H7 (cell line): ENCODE data around the gene GPR153. TPM values are rescaled to one million over a fixed set of nuclear protein-coding genes. Genes with fewer than 3 reads are reported as not detected.
A peak's percentile ranks its signal among the peaks of the same experiment; 100 is the strongest.

Experiments
- DNase-seq: peaks from one replicate; pipeline ENCODE4 v3.0.0; 2012
- H3K27me3 ChIP-seq: 2 replicates; pipeline ENCODE4 v1.6.0; 2011; ENCODE audit warnings: mild to moderate bottlenecking, low read length; ENCODE audit not compliant: control insufficient read depth, insufficient read depth
- H3K36me3 ChIP-seq: replicated peaks from 2 replicates; pipeline ENCODE4 v1.5.1; 2011; ENCODE audit warnings: low read length; ENCODE audit not compliant: control insufficient read depth, insufficient read depth
- H3K4me3 ChIP-seq: 2 replicates; pipeline ENCODE4 v1.5.1; 2011; ENCODE audit warnings: low read depth, mild to moderate bottlenecking, control low read depth, low read length, moderate library complexity; ENCODE audit not compliant: insufficient read depth
- total RNA-seq: library from RNA; depleted of rRNA; stranded (reverse); fragments of >200 nt; shearing (Covaris generic); gene quantifications from 2 replicates; pipeline ENCODE4 v1.2.3, GENCODE V29; 2014

The GPR153 gene
- total RNA-seq, 1 experiment from 2014 or later: 15.6 TPM

DNA sequence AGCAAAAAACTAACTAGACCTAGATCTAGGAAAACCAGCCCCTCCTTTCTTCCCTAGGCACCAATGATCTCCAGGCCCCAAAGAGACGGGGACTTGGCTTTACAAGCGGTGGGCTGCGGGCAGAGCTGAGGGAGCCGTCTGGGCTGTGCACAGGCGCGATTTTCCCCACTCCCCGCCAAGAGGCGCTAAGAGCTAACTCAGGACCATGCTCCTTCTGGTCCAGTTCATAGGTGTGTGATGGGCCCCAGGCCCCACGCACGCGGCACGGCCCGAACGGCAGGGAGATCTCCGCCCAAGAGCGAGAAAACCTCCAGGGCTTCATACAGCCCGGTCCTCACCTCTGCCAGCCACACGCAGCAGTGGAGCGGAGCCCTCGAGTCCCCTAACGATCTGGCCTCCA lies 7.5 kb upstream of the GPR153 start:
- no peaks in the 10 kb centered on the region for H3K27me3 ChIP-seq
- peak; percentile 84 for DNase-seq
- no peak overlapping the region for H3K4me3 ChIP-seq
- H3K36me3 ChIP-seq: no peaks in the 10 kb centered on the region; the same call in 1 of the 2 replicates

- no peak overlapping the region for H3K4me3 ChIP-seq
- DNase-seq: no peak
- H3K36me3 ChIP-seq: no peaks in the 10 kb centered on the region; the same call in 1 of the 2 replicates
- H3K27me3 ChIP-seq: no peaks in the 10 kb centered on the region
Observed at GRCh38 chr1:6267686-6268322, 6.9 kb upstream of the GPR153 start.

DNA sequence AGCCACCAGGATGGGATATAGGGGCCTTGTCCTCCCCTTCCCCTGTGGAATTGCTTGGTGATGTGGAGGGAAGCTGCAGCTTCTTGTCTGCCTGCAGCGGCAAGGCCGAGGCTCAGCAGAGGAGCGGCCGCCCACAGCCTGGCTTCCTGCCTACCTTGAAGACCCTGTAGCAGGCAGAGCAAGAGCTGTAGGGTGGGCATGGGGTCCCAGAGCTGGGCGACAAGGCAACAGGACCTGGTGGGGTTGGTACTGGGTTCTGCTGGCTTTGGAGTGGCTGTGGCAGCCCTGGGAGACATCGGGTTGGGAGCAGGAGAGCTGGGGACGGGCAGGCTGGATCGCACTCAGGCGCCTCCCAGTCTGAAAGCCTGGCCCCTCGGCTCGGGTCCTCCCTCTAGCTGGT lies 5.7 kb upstream of the GPR153 start:
- Histone ChIP-seq H3K4me3 (no peak overlapping the region), H3K36me3 (no peaks in the 10 kb centered on the region), H3K27me3 (peaks cover 3% of the 10 kb centered on the region)
- no peak for DNase-seq

GRCh38 chr1:6265151-6265550 lies 4.3 kb upstream of the GPR153 start:
- Histone ChIP-seq H3K27me3 (peaks cover 13% of the 10 kb centered on the region), H3K36me3 (no peaks in the 10 kb centered on the region), H3K4me3 (no peak overlapping the region)
- DNase-seq: no peak

- H3K36me3 ChIP-seq: no peaks in the 10 kb centered on the region
- DNase-seq: no peak
- peaks cover 24% of the 10 kb centered on the region for H3K27me3 ChIP-seq
- H3K4me3 ChIP-seq: no peak overlapping the region
Observed at GRCh38 chr1:6263716-6264115, 2.8 kb upstream of the GPR153 start.

- peak; percentile 71 for DNase-seq
- H3K36me3 ChIP-seq: no peaks in the 10 kb centered on the region
- no peak overlapping the region for H3K4me3 ChIP-seq
- H3K27me3 ChIP-seq: peaks cover 25% of the 10 kb centered on the region
Observed at GRCh38 chr1:6262555-6263420, 1.9 kb upstream of the GPR153 start.

- peak; percentile 92 for DNase-seq
- peak overlapping the region; percentile 38 for H3K4me3 ChIP-seq
- peaks cover 25% of the 10 kb centered on the region for H3K27me3 ChIP-seq
- no peaks in the 10 kb centered on the region for H3K36me3 ChIP-seq
Observed at GRCh38 chr1:6261615-6261995, 707 bp upstream of the GPR153 start.

DNA sequence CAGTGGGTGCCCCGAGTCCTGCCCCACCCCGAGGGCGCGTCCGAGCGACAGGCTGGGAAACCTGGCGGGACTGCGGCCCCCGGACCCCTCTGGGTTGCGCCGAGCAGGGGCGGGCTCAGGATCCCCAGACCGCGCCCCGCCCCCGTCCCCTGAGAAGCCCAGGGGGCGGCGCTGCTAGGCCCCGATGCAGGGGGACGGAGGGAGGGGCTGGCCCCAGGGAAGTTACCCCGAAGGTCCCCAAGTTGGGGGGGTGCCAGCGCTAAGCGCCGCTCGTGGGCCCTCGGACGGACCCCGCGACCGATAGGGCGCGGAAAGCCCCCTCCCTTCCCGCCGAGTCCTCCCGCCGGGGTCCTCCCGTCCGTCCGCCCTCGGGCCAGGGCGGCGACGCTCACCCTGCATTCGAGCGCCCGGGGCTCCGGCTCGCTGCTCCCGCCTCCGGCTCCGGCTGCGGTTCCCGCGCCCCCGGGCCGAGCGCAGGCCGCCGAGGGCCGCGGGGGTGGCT lies 414 bp downstream of the GPR153 start:
- DNase-seq: peak; percentile 92
- H3K27me3 ChIP-seq: peaks cover 25% of the 10 kb centered on the region

DNA sequence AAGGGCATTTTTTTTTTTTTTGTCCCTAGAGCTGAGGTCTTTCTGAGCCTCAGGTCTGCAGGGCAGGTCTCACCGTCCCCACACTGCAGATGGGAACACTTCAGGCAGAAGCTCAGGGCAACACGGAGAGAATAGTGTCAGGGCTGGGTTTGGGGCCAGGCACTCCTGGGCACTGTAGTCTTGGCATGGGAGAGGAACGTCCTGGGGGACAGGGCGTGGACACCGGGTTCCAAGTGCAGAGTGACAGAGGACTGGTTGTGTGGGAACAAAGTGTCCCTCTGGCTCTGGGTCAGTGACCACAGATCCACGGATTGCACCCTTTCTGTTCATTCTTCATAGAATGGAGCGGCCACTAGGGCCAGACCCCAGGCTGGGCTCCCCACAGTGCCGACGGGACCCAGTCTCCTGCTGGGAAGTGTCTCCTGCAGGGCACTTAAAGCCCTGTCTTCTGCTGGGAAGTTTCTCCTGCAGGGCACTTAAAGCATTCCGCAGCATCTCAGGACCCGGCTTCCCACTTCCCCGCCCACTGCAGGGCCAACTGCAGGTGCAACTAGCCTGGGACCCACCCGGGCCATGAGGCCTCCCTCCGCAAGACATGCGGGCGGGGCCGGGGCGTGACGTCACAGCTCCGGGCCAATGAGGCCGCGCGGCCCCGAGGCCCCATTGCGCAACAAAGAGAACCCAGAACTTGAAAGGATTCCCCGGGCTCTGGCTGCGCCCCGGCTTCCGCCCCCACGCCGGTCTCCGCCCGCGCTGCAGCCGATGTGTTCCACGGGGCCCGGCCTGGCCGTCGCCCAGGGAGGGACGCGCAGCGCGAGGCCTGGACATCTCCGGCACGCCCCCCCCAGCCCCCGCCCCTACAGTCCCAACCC lies 1.2 kb downstream of the GPR153 start:
- DNase-seq: peak; percentile 99
- Histone ChIP-seq H3K4me3 (peak overlapping the region; percentile 77), H3K36me3 (no peaks in the 10 kb centered on the region), H3K27me3 (peaks cover 25% of the 10 kb centered on the region)

More for the DNA sequence above, 414 bp downstream of the GPR153 start:
- no peaks in the 10 kb centered on the region for H3K36me3 ChIP-seq
- peak overlapping the region; percentile 77 for H3K4me3 ChIP-seq

DNA sequence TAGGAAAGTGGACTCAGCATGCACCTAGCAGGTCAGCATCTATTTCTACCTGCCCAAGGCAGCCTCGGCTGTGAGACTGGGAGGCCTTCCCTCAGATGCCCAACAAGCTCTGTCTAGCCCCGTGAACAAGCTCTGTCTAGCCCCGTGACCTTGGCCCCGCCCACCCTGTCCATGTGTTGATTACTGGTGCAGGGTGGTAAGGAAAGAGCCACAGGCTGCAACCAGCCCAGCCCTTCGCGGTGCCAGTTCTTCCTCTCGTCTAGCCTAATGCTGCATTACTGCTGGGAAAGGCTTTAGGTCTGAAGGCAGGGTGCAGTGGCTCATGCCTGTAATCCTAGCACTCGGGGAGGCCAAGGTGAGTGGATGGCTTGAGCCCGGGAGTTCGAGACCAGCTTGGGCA lies 2.2 kb downstream of the GPR153 start:
- DNase-seq: no peak

GRCh38 chr1:6257541-6258069 lies 3.3 kb downstream of the GPR153 start:
- Histone ChIP-seq H3K36me3 (no peaks in the 10 kb centered on the region), H3K4me3 (no peak overlapping the region), H3K27me3 (peaks cover 25% of the 10 kb centered on the region)
- no peak for DNase-seq

More for the DNA sequence above, 2.2 kb downstream of the GPR153 start:
- Histone ChIP-seq H3K4me3 (no peak overlapping the region), H3K36me3 (no peaks in the 10 kb centered on the region), H3K27me3 (peaks cover 25% of the 10 kb centered on the region)

DNA sequence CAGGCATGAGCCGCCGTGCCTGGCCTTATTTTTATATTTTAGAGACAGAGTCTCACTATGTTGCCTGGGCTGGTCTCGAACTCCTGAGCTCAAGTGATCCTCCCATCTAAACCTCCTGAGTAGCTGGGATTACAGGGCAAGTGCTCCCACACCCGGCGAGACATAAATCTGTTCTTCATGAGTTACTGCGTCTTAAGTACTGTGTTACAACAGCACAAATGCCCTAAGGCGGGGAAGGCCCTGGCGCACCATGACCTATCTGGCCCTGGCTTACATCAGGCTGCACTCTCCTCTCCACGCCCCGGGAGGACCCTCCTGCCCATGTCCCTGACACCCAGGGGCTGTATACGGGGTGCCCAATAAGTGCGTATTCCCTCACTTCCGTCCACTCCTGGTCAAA lies 4.3 kb downstream of the GPR153 start:
- no peaks in the 10 kb centered on the region for H3K36me3 ChIP-seq
- H3K27me3 ChIP-seq: peaks cover 24% of the 10 kb centered on the region
- H3K4me3 ChIP-seq: no peak overlapping the region
- DNase-seq: no peak

- Histone ChIP-seq H3K36me3 (no peaks in the 10 kb centered on the region), H3K27me3 (peaks cover 31% of the 10 kb centered on the region), H3K4me3 (no peak overlapping the region)
- no peak for DNase-seq
Observed at GRCh38 chr1:6254691-6255090, 6.2 kb downstream of the GPR153 start.

- no peak for DNase-seq
- Histone ChIP-seq H3K27me3 (peaks cover 31% of the 10 kb centered on the region), H3K36me3 (no peaks in the 10 kb centered on the region), H3K4me3 (no peak overlapping the region)
Observed at GRCh38 chr1:6253380-6253779, 7.5 kb downstream of the GPR153 start.
